Loucy (cell line): ENCODE measurements around the gene TMTC1.
"Not testable (repeated sequence)": the region's sequence is repeated elsewhere in the genome, so short reads cannot be mapped to it uniquely, and the experiment has no call there.

ENCODE experiments used
- H2AFZ ChIP-seq: fragments of 200-600 bp; sonication (generic); 2 replicates; pipeline ENCODE4 v1.6.0; 2016; ENCODE audit warnings: antibody characterized with exemption, mild to moderate bottlenecking, low read length, moderate library complexity
- H3F3A ChIP-seq: fragments of 200-600 bp; 2 replicates; pipeline ENCODE4 v1.6.0; 2016; ENCODE audit warnings: antibody characterized with exemption, low read depth, mild to moderate bottlenecking
- H3K27me3 ChIP-seq: fragments of 200-600 bp; sonication (generic); 2 replicates; pipeline ENCODE4 v1.6.1; 2014; ENCODE audit warnings: low read length, mild to moderate bottlenecking; ENCODE audit not compliant: insufficient read depth, poor library complexity, severe bottlenecking
- H3K36me3 ChIP-seq: fragments of 200-600 bp; sonication (generic); 2 replicates; pipeline ENCODE4 v1.6.1; 2016; ENCODE audit warnings: low read length; ENCODE audit not compliant: insufficient read depth
- H3K4me1 ChIP-seq: fragments of 200-600 bp; sonication (generic); 2 replicates; pipeline ENCODE4 v1.5.1; 2014; ENCODE audit warnings: low read length, mild to moderate bottlenecking; ENCODE audit not compliant: insufficient read depth, poor library complexity, severe bottlenecking
- H3K4me2 ChIP-seq: fragments of 200-600 bp; sonication (generic); 2 replicates; pipeline ENCODE4 v1.6.0; 2014; ENCODE audit warnings: antibody characterized with exemption, low read length, low read depth, mild to moderate bottlenecking; ENCODE audit not compliant: poor library complexity, severe bottlenecking
- H3K4me3 ChIP-seq: fragments of 200-600 bp; sonication (generic); 2 replicates; pipeline ENCODE4 v1.5.1; 2014; ENCODE audit warnings: low read length, mild to moderate bottlenecking, mixed read lengths; ENCODE audit not compliant: poor library complexity, severe bottlenecking
- H3K79me2 ChIP-seq: fragments of 200-600 bp; sonication (generic); 2 replicates; pipeline ENCODE4 v1.6.1; 2014; ENCODE audit warnings: low read length; ENCODE audit not compliant: insufficient read depth
- H3K9ac ChIP-seq: fragments of 200-600 bp; sonication (generic); 2 replicates; pipeline ENCODE4 v1.6.0; 2014; ENCODE audit warnings: mild to moderate bottlenecking, low read depth, low read length, moderate library complexity; ENCODE audit not compliant: poor library complexity, severe bottlenecking
- H3K9me2 ChIP-seq: fragments of 200-600 bp; sonication (generic); replicated peaks from 2 replicates; pipeline ENCODE4 v1.6.1; 2016; ENCODE audit warnings: low read depth, low read length, mixed read lengths
- H3K9me3 ChIP-seq: fragments of 200-600 bp; sonication (generic); 2 replicates; pipeline ENCODE4 v1.6.1; 2014; ENCODE audit warnings: mild to moderate bottlenecking, antibody characterized with exemption, low read length, low read depth; ENCODE audit not compliant: insufficient read depth
- H4K20me1 ChIP-seq: fragments of 200-600 bp; sonication (generic); 2 replicates; pipeline ENCODE4 v1.6.0; 2014; ENCODE audit warnings: antibody characterized with exemption, low read length, mild to moderate bottlenecking; ENCODE audit not compliant: insufficient read depth, poor library complexity, severe bottlenecking
- CTCF ChIP-seq: fragments of 200-600 bp; sonication (generic); conservative IDR thresholded peaks from 2 replicates; pipeline ENCODE4 v1.5.1; 2014; ENCODE audit warnings: mild to moderate bottlenecking, antibody characterized with exemption, low read length
- EZH2phosphoT487 ChIP-seq: fragments of 200-600 bp; IDR thresholded peaks from 2 replicates; pipeline ENCODE4 v1.6.1; 2018; ENCODE audit warnings: antibody characterized with exemption, mild to moderate bottlenecking, moderate library complexity, borderline replicate concordance

The TMTC1 gene

DNA sequence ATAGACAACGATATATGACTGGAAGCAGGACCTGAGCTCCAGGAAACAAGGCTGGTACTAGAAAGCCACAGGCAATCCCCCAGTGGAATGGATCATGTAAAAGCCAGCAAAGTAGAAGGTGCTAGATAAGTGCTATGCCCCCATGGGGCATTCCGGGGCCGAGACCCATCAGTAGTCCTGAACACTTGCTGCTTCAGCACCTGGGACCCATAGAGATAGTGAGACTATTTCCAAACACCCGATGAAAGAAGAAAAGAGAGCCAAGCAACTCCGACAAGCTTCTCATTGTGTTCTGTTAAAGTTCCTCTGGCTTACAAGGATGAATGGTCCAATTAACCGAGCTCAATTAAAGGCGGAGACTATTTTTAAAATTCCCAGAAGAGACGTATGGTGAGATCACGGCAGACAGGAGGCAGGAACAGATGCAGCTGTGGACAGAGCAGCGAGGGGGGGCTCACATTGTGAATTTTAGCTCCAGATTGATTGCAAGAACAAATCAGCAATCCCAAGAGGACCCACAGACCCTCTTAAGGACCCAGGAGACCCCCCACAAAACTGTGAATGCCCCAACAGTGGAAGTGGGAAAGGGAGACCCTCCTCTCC, 143.7 kb downstream of the TMTC1 start:
- H3K9ac ChIP-seq, result no peak overlapping the region
- TF ChIP-seq CTCF (no peak), EZH2phosphoT487 (no peak)
- no peaks in the 10 kb centered on the region for H3K27me3 ChIP-seq

GRCh38 chr12:29638528-29638927, 145.2 kb downstream of the TMTC1 start:
- TF ChIP-seq CTCF (no peak), EZH2phosphoT487 (no peak)
- H3K4me1 ChIP-seq, result no peaks in the 10 kb centered on the region
- H3K9me3 ChIP-seq, result no peaks in the 10 kb centered on the region
- no peak overlapping the region for H3K9ac ChIP-seq
- H3K4me3 ChIP-seq, result no peak overlapping the region
- no peak overlapping the region for H2AFZ ChIP-seq
- H3K4me2 ChIP-seq, result no peak overlapping the region
- H3K9me2 ChIP-seq, result no peaks in the 10 kb centered on the region; the same call in 1 of the 2 replicates
- H4K20me1 ChIP-seq, result no peaks in the 10 kb centered on the region
- H3F3A ChIP-seq, result no peaks in the 10 kb centered on the region
- no peaks in the 10 kb centered on the region for H3K79me2 ChIP-seq
- H3K36me3 ChIP-seq, result no peaks in the 10 kb centered on the region
- H3K27me3 ChIP-seq, result no peaks in the 10 kb centered on the region

More for the DNA sequence above, 143.7 kb downstream of the TMTC1 start:
- H3K36me3 ChIP-seq, result no peaks in the 10 kb centered on the region
- H4K20me1 ChIP-seq, result no peaks in the 10 kb centered on the region
- no peaks in the 10 kb centered on the region for H3F3A ChIP-seq
- H3K9me2 ChIP-seq, result no peaks in the 10 kb centered on the region
- H3K9me3 ChIP-seq, result no peaks in the 10 kb centered on the region
- no peaks in the 10 kb centered on the region for H3K4me1 ChIP-seq
- no peak overlapping the region for H3K4me3 ChIP-seq
- H2AFZ ChIP-seq, result no peak overlapping the region
- no peaks in the 10 kb centered on the region for H3K79me2 ChIP-seq
- H3K4me2 ChIP-seq, result no peak overlapping the region

- Histone ChIP-seq H3K9ac (no peak overlapping the region), H3K9me3 (no peaks in the 10 kb centered on the region), H3K9me2 (no peaks in the 10 kb centered on the region; the same call in 1 of the 2 replicates), H3K4me2 (no peak overlapping the region), H3K79me2 (no peaks in the 10 kb centered on the region), H3F3A (no peaks in the 10 kb centered on the region), H3K27me3 (no peaks in the 10 kb centered on the region), H3K36me3 (no peaks in the 10 kb centered on the region), H3K4me1 (no peaks in the 10 kb centered on the region), H4K20me1 (no peaks in the 10 kb centered on the region), H2AFZ (no peak overlapping the region), H3K4me3 (no peak overlapping the region)
- TF ChIP-seq EZH2phosphoT487 (no peak), CTCF (no peak)
Measured at GRCh38 chr12:29634057-29634456, 149.7 kb downstream of the TMTC1 start.

- H3K36me3 ChIP-seq, result not testable (repeated sequence)
Measured at GRCh38 chr12:29630164-29630563, 153.6 kb downstream of the TMTC1 start.

More at GRCh38 chr12:29630164-29630563, 153.6 kb downstream of the TMTC1 start:
- not testable (repeated sequence) for H3K9ac ChIP-seq, H3F3A ChIP-seq, H2AFZ ChIP-seq, H4K20me1 ChIP-seq, H3K27me3 ChIP-seq, H3K4me1 ChIP-seq, H3K4me2 ChIP-seq, H3K79me2 ChIP-seq, H3K4me3 ChIP-seq, H3K9me2 ChIP-seq, H3K9me3 ChIP-seq
